Transverse colon (tissue), 4 donors: Measurements from ENCODE around the gene DNAAF3. TPM values are rescaled to one million over a fixed set of nuclear protein-coding genes. Genes with fewer than 3 reads are reported as not detected.
"Not testable (repeated sequence)": the region's sequence is repeated elsewhere in the genome, so short reads cannot be mapped to it uniquely, and the experiment has no call there.

Source experiments
- DNase-seq: peaks from one replicate; pipeline ENCODE4 v3.0.0-alpha.2; 2019
- H3K27ac ChIP-seq, 4 donors: fragments of 200-600 bp; sonication (generic); 2 replicates each; pipeline ENCODE4 v1.5.1; 2016 to 2018; ENCODE audit warnings: inconsistent platforms in 4 of 4
- H3K27me3 ChIP-seq: fragments of 200-600 bp; sonication (generic); 2 replicates; pipeline ENCODE4 v1.5.1; 2017; ENCODE audit warnings: inconsistent platforms
- H3K36me3 ChIP-seq, 4 donors: fragments of 200-600 bp; sonication (generic); 2 replicates each; pipeline ENCODE4 v1.5.1; 2017 to 2019; ENCODE audit warnings: inconsistent platforms in 4 of 4
- H3K4me1 ChIP-seq, 4 donors: fragments of 200-600 bp; sonication (generic); 2 replicates each; pipeline ENCODE4 v1.5.1; 2017 to 2020; ENCODE audit warnings: inconsistent platforms in 4 of 4
- H3K4me3 ChIP-seq, 4 donors: fragments of 200-600 bp; sonication (generic); 1 replicate in 1 of 4; 2 replicates in 3 of 4; pipeline versions ENCODE4 v1.5.1 to v1.6.1; 2017 to 2019; ENCODE audit warnings: inconsistent platforms in 4 of 4
- H3K9me3 ChIP-seq, 2 donors: fragments of 200-600 bp; sonication (generic); 2 replicates each; pipeline ENCODE4 v1.5.1; 2017 to 2019; ENCODE audit warnings: inconsistent platforms in 2 of 2
- CTCF ChIP-seq, 5 experiments: fragments of 200-600 bp in 3 of 5; fragments of 450-650 bp in 2 of 5; sonication (generic) in 3 of 5; IDR thresholded peaks; 1 replicate in 2 of 5; 2 replicates in 3 of 5; pipeline ENCODE4 v1.5.1; 2016 to 2017; ENCODE audit warnings: antibody characterized with exemption in 5 of 5, inconsistent platforms in 3 of 5, mild to moderate bottlenecking in 2 of 5, moderate library complexity in 1 of 5
- EP300 ChIP-seq: sonication (generic); formaldehyde crosslinking; IDR thresholded peaks from one replicate; pipeline ENCODE4 v1.6.1; 2017; ENCODE audit warnings: antibody characterized with exemption, low read depth
- POLR2A ChIP-seq: fragments of 450-650 bp; IDR thresholded peaks from one replicate; pipeline ENCODE4 v1.6.1; 2016; ENCODE audit warnings: antibody characterized with exemption, mild to moderate bottlenecking, moderate library complexity
- POLR2AphosphoS5 ChIP-seq, 3 donors: sonication (generic); formaldehyde crosslinking; IDR thresholded peaks; one replicate each; pipeline ENCODE4 v1.6.1; 2016; ENCODE audit warnings: antibody characterized with exemption in 3 of 3
- WGBS, 2 donors: methylation state at CpG; one replicate each; pipeline ENCODE4 v1.1.5; 2018; ENCODE audit warnings: low coverage in 1 of 2; 5-methylcytosine and 5-hydroxymethylcytosine counted together
- in situ Hi-C, 4 donors: fragments of 200-750 bp; cut with MboI; loops; one replicate each; pipeline versions ENCODE4 v1.15.0 to v1.15.1; 2017; ENCODE audit warnings: low sequenced_read_pairs in 3 of 4, low pct_ligation_motif_present in 1 of 4, low pct_unique_long_range_greater_than_20kb in 1 of 4
- intact Hi-C: fragments of 100-400 bp; cut with DNase I; formaldehyde crosslinking; loops from one replicate; pipeline ENCODE4 v1.15.1; 2023; ENCODE audit warnings: low total_unique reads
- total RNA-seq, 4 donors: library from RNA; depleted of rRNA; stranded (reverse); fragments of >200 nt; gene quantifications; one replicate each; pipeline ENCODE4 v1.1.0, GENCODE V29; 2016

DNAAF3 gene
- total RNA-seq, 4 donors from 2014 or later = 0.40 to 0.41 TPM; not detected in 2

- 2% methylated on average over 32 of the region's 37 CpGs; no CpG with 5 or more reads in 1 of the 2 donors for WGBS, 2 donors
- in situ Hi-C loops (no loop called here), intact Hi-C loops (no loop called here)
- Histone ChIP-seq H3K36me3 (no peaks in the 10 kb centered on the region), H3K4me1 (peaks cover 7 to 14% (median 11%) of the 10 kb centered on the region in 4 donors), H3K27me3 (peaks cover 100% of the 10 kb centered on the region), H3K27ac (no peak overlapping the region), H3K9me3 (no peaks in the 10 kb centered on the region), H3K4me3 (peak overlapping the region in 2 of 4 donors; percentile 23 to 29)
- DNase-seq = peak; percentile 61
- TF ChIP-seq CTCF (IDR thresholded peaks at IDR 0.05) = no peak
- TF ChIP-seq POLR2AphosphoS5 (IDR thresholded peaks at IDR 0.05) = no peak
- TF ChIP-seq POLR2A = no peak
- TF ChIP-seq EP300 = no peak
Measured at GRCh38 chr19:55173714-55174409, 7.4 kb upstream of the DNAAF3 start.

GRCh38 chr19:55173186-55173713 lies 6.8 kb upstream of the DNAAF3 start:
- no peak for DNase-seq
- peaks cover 100% of the 10 kb centered on the region for H3K27me3 ChIP-seq
- TF ChIP-seq POLR2AphosphoS5 (IDR thresholded peaks at IDR 0.05) = no peak
- TF ChIP-seq POLR2A = no peak
- TF ChIP-seq EP300 = no peak
- no peak for TF ChIP-seq CTCF (IDR thresholded peaks at IDR 0.05)
- H3K4me3 ChIP-seq = peak overlapping the region in 2 of 4 donors; percentile 23 to 29
- peaks cover 7 to 12% (median 11%) of the 10 kb centered on the region in 4 donors for H3K4me1 ChIP-seq
- WGBS, 2 donors = 4 to 13% methylated on average over 6 to 17 of the region's 32 CpGs
- H3K9me3 ChIP-seq = no peaks in the 10 kb centered on the region
- intact Hi-C loops = no loop called here
- no peaks in the 10 kb centered on the region for H3K36me3 ChIP-seq
- in situ Hi-C loops = no loop called here
- no peak overlapping the region for H3K27ac ChIP-seq

- intact Hi-C loops = no loop called here
- WGBS, 2 donors = 27 to 37% methylated on average over 5 to 12 of the region's 12 CpGs
- no peak for DNase-seq
- Histone ChIP-seq H3K4me1 (peaks cover 7 to 12% (median 11%) of the 10 kb centered on the region in 4 donors), H3K9me3 (no peaks in the 10 kb centered on the region), H3K27me3 (peaks cover 100% of the 10 kb centered on the region), H3K36me3 (no peaks in the 10 kb centered on the region), H3K4me3 (no peak overlapping the region), H3K27ac (no peak overlapping the region)
- in situ Hi-C loops = no loop called here
- TF ChIP-seq POLR2AphosphoS5 (IDR thresholded peaks at IDR 0.05) = no peak
Measured at GRCh38 chr19:55172741-55173140, 6.3 kb upstream of the DNAAF3 start.

- intact Hi-C loops, H3K4me3 ChIP-seq, DNase-seq, H3K36me3 ChIP-seq, H3K27ac ChIP-seq, H3K9me3 ChIP-seq, in situ Hi-C loops: not testable (repeated sequence)
- Histone ChIP-seq H3K4me1 (peaks cover 7 to 12% (median 11%) of the 10 kb centered on the region in 4 donors), H3K27me3 (peaks cover 100% of the 10 kb centered on the region)
- 44 to 72% methylated on average over 8 to 9 of the region's 9 CpGs for WGBS, 2 donors
Measured at GRCh38 chr19:55172318-55172717, 5.9 kb upstream of the DNAAF3 start.

- Histone ChIP-seq H3K36me3 (no peaks in the 10 kb centered on the region), H3K27ac (no peak overlapping the region), H3K4me1 (peaks cover 7 to 20% (median 14%) of the 10 kb centered on the region in 4 donors), H3K27me3 (peaks cover 96% of the 10 kb centered on the region), H3K4me3 (no peak overlapping the region), H3K9me3 (no peaks in the 10 kb centered on the region)
- 60 to 71% methylated on average over 1 to 5 of the region's 5 CpGs for WGBS, 2 donors
- intact Hi-C loops (no loop called here), in situ Hi-C loops (no loop called here)
- no peak for DNase-seq
- no peak for TF ChIP-seq CTCF (IDR thresholded peaks at IDR 0.05)
- no peak for TF ChIP-seq EP300
- no peak for TF ChIP-seq POLR2A
- no peak for TF ChIP-seq POLR2AphosphoS5 (IDR thresholded peaks at IDR 0.05)
Measured at GRCh38 chr19:55171440-55171839, 5.0 kb upstream of the DNAAF3 start.
